ENCODE data around the gene FOXP3. TPM values are rescaled to one million over a fixed set of nuclear protein-coding genes. Genes with fewer than 3 reads are reported as not detected.

Gene FOXP3
- total and polyA plus RNA-seq, 2 experiments from 2014 or later = 0.11 to 0.28 TPM

GRCh38 chrX:49268702-49269009 is 4.1 kb upstream of the FOXP3 start:
- H3K9me2 ChIP-seq (ENCODE audit: insufficient read depth) = no peaks in the 10 kb centered on the region
- Mint-ChIP-seq H3K27ac (peak overlapping the region; percentile 96), H3K27me3 (ENCODE audit: insufficient read depth, low read depth, poor library complexity) (peaks cover 7% of the 10 kb centered on the region), H3K4me1 (peaks cover 28% of the 10 kb centered on the region), H3K4me3 (peak overlapping the region; percentile 96), H3K36me3 (ENCODE audit: low read depth) (peaks cover 20% of the 10 kb centered on the region; the same call in 2 of the 3 replicates), H3K9me3 (no peaks in the 10 kb centered on the region; the same call in 1 of the 3 replicates)
- H3K79me2 ChIP-seq (replicated peaks; ENCODE audit: insufficient read depth) = peaks cover 29% of the 10 kb centered on the region
- H3K36me3 ChIP-seq (ENCODE audit: insufficient read depth) = no peaks in the 10 kb centered on the region
- H3K4me3 ChIP-seq = peak overlapping the region; percentile 58
- H3K27ac ChIP-seq (ENCODE audit: low read depth) = peak overlapping the region; percentile 87
- H2AFZ ChIP-seq = no peak overlapping the region
- DNase-seq (ENCODE audit: low spot score) (no peak), ATAC-seq (no peak)
- H3K4me1 ChIP-seq (ENCODE audit: insufficient read depth) = peaks cover 3% of the 10 kb centered on the region; the same call in 1 of the 2 replicates
- no peaks in the 10 kb centered on the region for H3K27me3 ChIP-seq (ENCODE audit: insufficient read depth)
- H3K4me2 ChIP-seq = peak overlapping the region; percentile 79
- H3F3A ChIP-seq (replicated peaks; ENCODE audit: low read depth) = no peaks in the 10 kb centered on the region
- no peaks in the 10 kb centered on the region; the same call in 1 of the 2 replicates for H4K20me1 ChIP-seq (replicated peaks; ENCODE audit: insufficient read depth)
- TF ChIP-seq POLR2AphosphoS5 (IDR thresholded peaks at IDR 0.05; ENCODE audit: low read depth) = no peak
- TF ChIP-seq EZH2phosphoT487 (IDR thresholded peaks at IDR 0.05; ENCODE audit: unreplicated experiment) = no peak
- no peak for TF ChIP-seq JUNB (IDR thresholded peaks at IDR 0.05; ENCODE audit: unreplicated experiment)
- no peak for TF ChIP-seq STAT1 (IDR thresholded peaks at IDR 0.05; ENCODE audit: unreplicated experiment)
- TF ChIP-seq NANOG (IDR thresholded peaks at IDR 0.05; ENCODE audit: borderline replicate concordance) = no peak
- TF ChIP-seq CREB1 (CRISPR knock-in tag; IDR thresholded peaks at IDR 0.05; ENCODE audit: low read depth) = no peak
- TF ChIP-seq CTCF (conservative IDR thresholded peaks at IDR 0.05; ENCODE audit: low read depth in 2 of 2) = no peak
- TF ChIP-seq ETS1 (IDR thresholded peaks at IDR 0.05) = no peak
- TF ChIP-seq REST (IDR thresholded peaks at IDR 0.05; ENCODE audit: unreplicated experiment) = no peak
